Panc1 (cell line): ENCODE measurements around the gene C1orf167. TPM values are rescaled to one million over a fixed set of nuclear protein-coding genes. Genes with fewer than 3 reads are reported as not detected.

Experiments used
- ATAC-seq: fragments of 200-7000 bp; cut with Tn5 transposase; 2 replicates; pipeline ENCODE4 v1.9.1; 2020; ENCODE audit warnings: mild to moderate bottlenecking, moderate library complexity
- BruUV-seq: library from RNA; stranded (reverse); fragments of 400-500 nt; replicated peaks from 2 replicates; lab custom pipeline; 2021; lab: Mats Ljungman, UMichigan
- CTCF ChIA-PET: fragments of 300-600 bp; sonication (Branson Sonifier 250); formaldehyde crosslinking; loops from one replicate; lab custom pipeline; 2022; ENCODE audit warnings: antibody characterized with exemption; lab: Charles Lee
- POLR2A ChIA-PET: fragments of 300-600 bp; sonication (Branson Sonifier 250); formaldehyde crosslinking; loops from one replicate; lab custom pipeline; 2022; ENCODE audit warnings: antibody characterized with exemption; lab: Charles Lee
- DNase-seq: peaks from one replicate; pipeline ENCODE4 v3.0.0-alpha.2; 2010; ENCODE audit warnings: low read depth, low spot score
- H3K27ac ChIP-seq: 2 replicates; pipeline ENCODE4 v1.5.1; 2011; ENCODE audit warnings: mild to moderate bottlenecking, low read length, inconsistent platforms
- H3K27me3 ChIP-seq: fragments of 200-500 bp; sonication (Bioruptor generic); 2 replicates; pipeline ENCODE4 v1.6.0; 2014; ENCODE audit warnings: low read length, inconsistent platforms; ENCODE audit not compliant: control insufficient read depth, insufficient read depth
- H3K36me3 ChIP-seq: fragments of 200-500 bp; sonication (Bioruptor generic); 2 replicates; pipeline ENCODE4 v1.5.1; 2014; ENCODE audit warnings: inconsistent platforms, mild to moderate bottlenecking, low read length, moderate library complexity; ENCODE audit not compliant: control insufficient read depth, insufficient read depth
- H3K4me1 ChIP-seq: 2 replicates; pipeline ENCODE4 v1.5.1; 2011; ENCODE audit warnings: inconsistent platforms, mild to moderate bottlenecking, low read length, moderate library complexity; ENCODE audit not compliant: control insufficient read depth, insufficient read depth
- H3K4me3 ChIP-seq, 2 experiments: 2 replicates each; pipeline ENCODE4 v1.5.1; 2011 to 2012; ENCODE audit warnings: low read depth in 2 of 2, low read length in 2 of 2, mild to moderate bottlenecking in 2 of 2, inconsistent platforms in 1 of 2, moderate library complexity in 1 of 2
- H3K9me3 ChIP-seq: fragments of 200-500 bp; sonication (Bioruptor generic); 2 replicates; pipeline ENCODE4 v1.5.1; 2014; ENCODE audit warnings: low read depth, mild to moderate bottlenecking, inconsistent platforms, low read length, moderate library complexity; ENCODE audit not compliant: control insufficient read depth, insufficient read depth
- POLR2AphosphoS5 ChIP-seq: IDR thresholded peaks from 2 replicates; pipeline ENCODE4 v1.6.1; 2012; ENCODE audit warnings: mild to moderate bottlenecking, low read depth, low read length, moderate library complexity
- SIN3A ChIP-seq: IDR thresholded peaks from 2 replicates; pipeline ENCODE4 v1.6.1; 2012; ENCODE audit warnings: low read depth, mild to moderate bottlenecking, low read length, moderate library complexity, borderline replicate concordance; ENCODE audit not compliant: insufficient read depth
- TCF7L2 ChIP-seq: IDR thresholded peaks from 2 replicates; pipeline ENCODE4 v1.6.1; 2011; ENCODE audit warnings: mild to moderate bottlenecking, low read depth, low read length, inconsistent platforms
- in situ Hi-C: cut with HindIII; loops from 2 replicates; pipeline ENCODE4 v1.10.0; 2016; ENCODE audit warnings: low sequenced_read_pairs, low pct_unique_long_range_greater_than_20kb
- intact Hi-C: fragments of 100-400 bp; cut with micrococcal nuclease; formaldehyde crosslinking; loops from one replicate; pipeline ENCODE4 v1.10.0; 2022; ENCODE audit not compliant: unreplicated experiment
- total RNA-seq: library from RNA; stranded (reverse); gene quantifications from one replicate; pipeline ENCODE4 v1.2.1, GENCODE V29; 2021; ENCODE audit not compliant: unreplicated experiment
- TF ChIP-seq, protein P1 (sequence below): fragments of 450-650 bp; IDR thresholded peaks from 2 replicates; pipeline ENCODE4 v1.5.1; 2017; ENCODE audit warnings: mild to moderate bottlenecking
- TF ChIP-seq, protein P2 (sequence below), 2 experiments: IDR thresholded peaks; 2 replicates each; pipeline ENCODE4 v1.6.1; 2011 to 2012; ENCODE audit warnings: low read depth in 2 of 2, control low read depth in 1 of 2, low read length in 1 of 2, mild to moderate bottlenecking in 1 of 2, moderate library complexity in 1 of 2; ENCODE audit not compliant: insufficient read depth in 1 of 2

The C1orf167 gene
- total RNA-seq, 1 experiment from 2014 or later = not detected

- peaks cover 8% of the 10 kb centered on the region; the same call in 1 of the 2 replicates for H3K36me3 ChIP-seq
- DNase-seq (no peak), ATAC-seq (no peak)
- H3K9me3 ChIP-seq = no peaks in the 10 kb centered on the region
- no peak overlapping the region for H3K4me3 ChIP-seq
- no peaks in the 10 kb centered on the region for H3K4me1 ChIP-seq
- no peaks in the 10 kb centered on the region for H3K27me3 ChIP-seq
- TF ChIP-seq POLR2AphosphoS5 = no peak
- TF ChIP-seq, protein P1, sequence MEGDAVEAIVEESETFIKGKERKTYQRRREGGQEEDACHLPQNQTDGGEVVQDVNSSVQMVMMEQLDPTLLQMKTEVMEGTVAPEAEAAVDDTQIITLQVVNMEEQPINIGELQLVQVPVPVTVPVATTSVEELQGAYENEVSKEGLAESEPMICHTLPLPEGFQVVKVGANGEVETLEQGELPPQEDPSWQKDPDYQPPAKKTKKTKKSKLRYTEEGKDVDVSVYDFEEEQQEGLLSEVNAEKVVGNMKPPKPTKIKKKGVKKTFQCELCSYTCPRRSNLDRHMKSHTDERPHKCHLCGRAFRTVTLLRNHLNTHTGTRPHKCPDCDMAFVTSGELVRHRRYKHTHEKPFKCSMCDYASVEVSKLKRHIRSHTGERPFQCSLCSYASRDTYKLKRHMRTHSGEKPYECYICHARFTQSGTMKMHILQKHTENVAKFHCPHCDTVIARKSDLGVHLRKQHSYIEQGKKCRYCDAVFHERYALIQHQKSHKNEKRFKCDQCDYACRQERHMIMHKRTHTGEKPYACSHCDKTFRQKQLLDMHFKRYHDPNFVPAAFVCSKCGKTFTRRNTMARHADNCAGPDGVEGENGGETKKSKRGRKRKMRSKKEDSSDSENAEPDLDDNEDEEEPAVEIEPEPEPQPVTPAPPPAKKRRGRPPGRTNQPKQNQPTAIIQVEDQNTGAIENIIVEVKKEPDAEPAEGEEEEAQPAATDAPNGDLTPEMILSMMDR = no peak
- no peak for TF ChIP-seq TCF7L2
- no peak for TF ChIP-seq SIN3A
- TF ChIP-seq, protein P2, sequence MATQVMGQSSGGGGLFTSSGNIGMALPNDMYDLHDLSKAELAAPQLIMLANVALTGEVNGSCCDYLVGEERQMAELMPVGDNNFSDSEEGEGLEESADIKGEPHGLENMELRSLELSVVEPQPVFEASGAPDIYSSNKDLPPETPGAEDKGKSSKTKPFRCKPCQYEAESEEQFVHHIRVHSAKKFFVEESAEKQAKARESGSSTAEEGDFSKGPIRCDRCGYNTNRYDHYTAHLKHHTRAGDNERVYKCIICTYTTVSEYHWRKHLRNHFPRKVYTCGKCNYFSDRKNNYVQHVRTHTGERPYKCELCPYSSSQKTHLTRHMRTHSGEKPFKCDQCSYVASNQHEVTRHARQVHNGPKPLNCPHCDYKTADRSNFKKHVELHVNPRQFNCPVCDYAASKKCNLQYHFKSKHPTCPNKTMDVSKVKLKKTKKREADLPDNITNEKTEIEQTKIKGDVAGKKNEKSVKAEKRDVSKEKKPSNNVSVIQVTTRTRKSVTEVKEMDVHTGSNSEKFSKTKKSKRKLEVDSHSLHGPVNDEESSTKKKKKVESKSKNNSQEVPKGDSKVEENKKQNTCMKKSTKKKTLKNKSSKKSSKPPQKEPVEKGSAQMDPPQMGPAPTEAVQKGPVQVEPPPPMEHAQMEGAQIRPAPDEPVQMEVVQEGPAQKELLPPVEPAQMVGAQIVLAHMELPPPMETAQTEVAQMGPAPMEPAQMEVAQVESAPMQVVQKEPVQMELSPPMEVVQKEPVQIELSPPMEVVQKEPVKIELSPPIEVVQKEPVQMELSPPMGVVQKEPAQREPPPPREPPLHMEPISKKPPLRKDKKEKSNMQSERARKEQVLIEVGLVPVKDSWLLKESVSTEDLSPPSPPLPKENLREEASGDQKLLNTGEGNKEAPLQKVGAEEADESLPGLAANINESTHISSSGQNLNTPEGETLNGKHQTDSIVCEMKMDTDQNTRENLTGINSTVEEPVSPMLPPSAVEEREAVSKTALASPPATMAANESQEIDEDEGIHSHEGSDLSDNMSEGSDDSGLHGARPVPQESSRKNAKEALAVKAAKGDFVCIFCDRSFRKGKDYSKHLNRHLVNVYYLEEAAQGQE (IDR thresholded peaks at IDR 0.05; ENCODE audit: insufficient read depth in 1 of 2, low read depth in 2 of 2, low read length in 1 of 2) = no peak
- CTCF ChIA-PET = interaction anchor here (0.7 kb wide), 1 partner anchor 14 kb away, joined by 3 read pairs; no protein-coding TSS in a partner anchor
- in situ Hi-C loops (no loop called here), intact Hi-C loops (no loop called here)
- BruUV-seq = no TSS peak
- H3K27ac ChIP-seq = no peak overlapping the region
- POLR2A ChIA-PET = interaction anchor here (0.5 to 1.4 kb wide), 2 partner anchors 31 to 86 kb away, joined by 3 read pairs; no protein-coding TSS in a partner anchor
Observed at GRCh38 chr1:11822091-11822490, 60.1 kb downstream of the C1orf167 start.

GRCh38 chr1:11823366-11824137 lies 61.6 kb downstream of the C1orf167 start:
- H3K27ac ChIP-seq = no peak overlapping the region
- ChIA-PET POLR2A (no interaction called here), CTCF (interaction anchor here (0.6 kb wide), 1 partner anchor 111 kb away, joined by 3 read pairs; no protein-coding TSS in a partner anchor)
- H3K4me1 ChIP-seq = no peaks in the 10 kb centered on the region
- no peaks in the 10 kb centered on the region for H3K9me3 ChIP-seq
- H3K27me3 ChIP-seq = no peaks in the 10 kb centered on the region
- in situ Hi-C loops = no loop called here
- BruUV-seq = no TSS peak
- TF ChIP-seq, protein P1 = no peak
- TF ChIP-seq SIN3A (no peak), TCF7L2 (no peak), POLR2AphosphoS5 (no peak)
- TF ChIP-seq, protein P2 (IDR thresholded peaks at IDR 0.05; ENCODE audit: insufficient read depth in 1 of 2, low read depth in 2 of 2, low read length in 1 of 2) = no peak
- H3K4me3 ChIP-seq = no peak overlapping the region
- intact Hi-C loops = no loop called here
- DNase-seq (no peak), ATAC-seq (no peak)
- peaks cover 4% of the 10 kb centered on the region; the same call in 1 of the 2 replicates for H3K36me3 ChIP-seq
